GM21528 (cell line): ENCODE measurements around the gene LSM14A.
"Not testable (repeated sequence)": the region's sequence is repeated elsewhere in the genome, so short reads cannot be mapped to it uniquely, and the experiment has no call there.

Experiments
- ATAC-seq: cut with Tn5 transposase; IDR thresholded peaks from one replicate; pipeline ENCODE4 v1.9.1; 2021; ENCODE audit warnings: mild to moderate bottlenecking, moderate library complexity; ENCODE audit not compliant: unreplicated experiment, low FRiP score

The LSM14A gene

GRCh38 chr19:34155686-34156085 lies 16.6 kb upstream of the LSM14A start:
- ATAC-seq, result no peak

- ATAC-seq, result not testable (repeated sequence)
Measured at GRCh38 chr19:34158966-34159365, 13.3 kb upstream of the LSM14A start.

- ATAC-seq, result not testable (repeated sequence)
Measured at GRCh38 chr19:34159541-34159940, 12.8 kb upstream of the LSM14A start.

GRCh38 chr19:34161902-34162301 lies 10.4 kb upstream of the LSM14A start:
- ATAC-seq, result not testable (repeated sequence)

- no peak for ATAC-seq
Measured at GRCh38 chr19:34165295-34165738, 7.0 kb upstream of the LSM14A start.

GRCh38 chr19:34169475-34170199 lies 2.7 kb upstream of the LSM14A start:
- ATAC-seq, result not testable (repeated sequence)

GRCh38 chr19:34171539-34171876 lies 796 bp upstream of the LSM14A start:
- no peak for ATAC-seq

- ATAC-seq, result peak; percentile 40
Measured at GRCh38 chr19:34172661-34173192, 423 bp downstream of the LSM14A start.

GRCh38 chr19:34173193-34173956 lies 1.1 kb downstream of the LSM14A start:
- ATAC-seq, result no peak

GRCh38 chr19:34175173-34175572 lies 2.9 kb downstream of the LSM14A start:
- not testable (repeated sequence) for ATAC-seq

- no peak for ATAC-seq
Measured at GRCh38 chr19:34176581-34176980, 4.3 kb downstream of the LSM14A start.

GRCh38 chr19:34178274-34178610 lies 5.9 kb downstream of the LSM14A start:
- ATAC-seq, result no peak

GRCh38 chr19:34179066-34179465 lies 6.8 kb downstream of the LSM14A start:
- no peak for ATAC-seq

GRCh38 chr19:34180273-34180672 lies 8.0 kb downstream of the LSM14A start:
- no peak for ATAC-seq

GRCh38 chr19:34180709-34181108 lies 8.4 kb downstream of the LSM14A start:
- no peak for ATAC-seq

- ATAC-seq, result no peak
Measured at GRCh38 chr19:34181111-34181864, 9.0 kb downstream of the LSM14A start.

GRCh38 chr19:34182125-34182524 lies 9.8 kb downstream of the LSM14A start:
- ATAC-seq, result no peak

- no peak for ATAC-seq
Measured at GRCh38 chr19:34184880-34185491, 12.7 kb downstream of the LSM14A start.

- no peak for ATAC-seq
Measured at GRCh38 chr19:34186205-34186604, 13.9 kb downstream of the LSM14A start.

- ATAC-seq, result no peak
Measured at GRCh38 chr19:34187011-34187410, 14.7 kb downstream of the LSM14A start.

- ATAC-seq, result no peak
Measured at GRCh38 chr19:34188408-34188807, 16.1 kb downstream of the LSM14A start.
